OCI-LY7 (cell line): Measurements from ENCODE around the gene CHN2. TPM values are rescaled to one million over a fixed set of nuclear protein-coding genes. Genes with fewer than 3 reads are reported as not detected.

Experiments
- BruUV-seq: library from RNA; stranded (reverse); fragments of 400-500 nt; replicated peaks from 2 replicates; lab custom pipeline; 2021; lab: Mats Ljungman, UMichigan
- CTCF ChIA-PET: fragments of 300-600 bp; sonication (Branson Sonifier 250); formaldehyde crosslinking; loops from one replicate; lab custom pipeline; 2022; ENCODE audit warnings: antibody characterized with exemption; ENCODE audit not compliant: unreplicated experiment; lab: Charles Lee
- POLR2A ChIA-PET: fragments of 300-600 bp; sonication (Branson Sonifier 250); formaldehyde crosslinking; loops from one replicate; lab custom pipeline; 2022; ENCODE audit warnings: antibody characterized with exemption; lab: Charles Lee
- DNase-seq: peaks from one replicate; pipeline ENCODE4 v3.0.0-alpha.2; 2015; ENCODE audit warnings: low spot score
- H2AFZ ChIP-seq: fragments of 200-600 bp; sonication (generic), shearing (Covaris generic); 2 replicates; pipeline ENCODE4 v1.6.1; 2014; ENCODE audit warnings: mild to moderate bottlenecking, antibody characterized with exemption, low read length, moderate library complexity
- H3K27ac ChIP-seq: fragments of 200-600 bp; sonication (generic); 2 replicates; pipeline ENCODE4 v1.5.1; 2014; ENCODE audit warnings: mixed run types, low read depth, mild to moderate bottlenecking, moderate library complexity, low read length, inconsistent platforms; ENCODE audit not compliant: poor library complexity, severe bottlenecking
- H3K36me3 ChIP-seq: fragments of 200-600 bp; sonication (generic); 2 replicates; pipeline ENCODE4 v1.6.1; 2014; ENCODE audit warnings: mild to moderate bottlenecking, antibody characterized with exemption, low read length, moderate library complexity, mixed read lengths; ENCODE audit not compliant: insufficient read depth
- H3K4me1 ChIP-seq: fragments of 200-600 bp; sonication (generic); 2 replicates; pipeline ENCODE4 v1.5.1; 2014; ENCODE audit warnings: mild to moderate bottlenecking, low read length; ENCODE audit not compliant: insufficient read depth, poor library complexity, severe bottlenecking
- H3K4me2 ChIP-seq: fragments of 200-600 bp; sonication (generic); 2 replicates; pipeline ENCODE4 v1.6.1; 2014; ENCODE audit warnings: mild to moderate bottlenecking, low read length
- H3K4me3 ChIP-seq: fragments of 200-600 bp; sonication (generic); 2 replicates; pipeline ENCODE4 v1.5.1; 2014; ENCODE audit warnings: mild to moderate bottlenecking, low read depth, low read length; ENCODE audit not compliant: poor library complexity, severe bottlenecking
- H3K79me2 ChIP-seq: fragments of 200-600 bp; sonication (generic); 2 replicates; pipeline ENCODE4 v1.6.1; 2016; ENCODE audit warnings: low read depth, mild to moderate bottlenecking, low read length, moderate library complexity, mixed read lengths; ENCODE audit not compliant: insufficient read depth
- H3K9me2 ChIP-seq: fragments of 200-600 bp; sonication (generic); 2 replicates; pipeline ENCODE4 v1.6.1; 2016; ENCODE audit warnings: mild to moderate bottlenecking, low read length, mixed read lengths; ENCODE audit not compliant: insufficient read depth
- H3K9me3 ChIP-seq: fragments of 200-600 bp; sonication (generic); 2 replicates; pipeline ENCODE4 v1.6.1; 2014; ENCODE audit warnings: mild to moderate bottlenecking, mixed run types, low read length, mixed read lengths
- H4K20me1 ChIP-seq: fragments of 200-600 bp; sonication (generic); 2 replicates; pipeline ENCODE4 v1.6.1; 2014; ENCODE audit warnings: mild to moderate bottlenecking, antibody characterized with exemption, low read length, moderate library complexity, mixed read lengths; ENCODE audit not compliant: insufficient read depth
- EZH2phosphoT487 ChIP-seq: fragments of 200-600 bp; sonication (generic); IDR thresholded peaks from 2 replicates; pipeline ENCODE4 v1.6.1; 2018; ENCODE audit warnings: low read depth, borderline replicate concordance, mild to moderate bottlenecking, mixed run types, antibody characterized with exemption, low read length, moderate library complexity, mixed read lengths
- intact Hi-C: fragments of 100-400 bp; cut with micrococcal nuclease; formaldehyde crosslinking; loops from one replicate; pipeline ENCODE4 v1.10.0; 2022; ENCODE audit not compliant: unreplicated experiment
- total RNA-seq, 2 experiments: library from RNA; depleted of rRNA in 1 of 2; stranded (reverse); fragments of >200 nt in 1 of 2; shearing (Covaris generic) in 1 of 2; gene quantifications; 2 replicates each; pipeline ENCODE4 v1.2.3, GENCODE V29; 2014 to 2022
- TF ChIP-seq, protein P1 (sequence below): fragments of 200-600 bp; sonication (generic); conservative IDR thresholded peaks from 2 replicates; pipeline ENCODE4 v1.5.1; 2014; ENCODE audit warnings: mild to moderate bottlenecking, antibody characterized with exemption, low read length, moderate library complexity, mixed read lengths

The CHN2 gene
- total RNA-seq, 2 experiments from 2014 or later: not detected

DNA sequence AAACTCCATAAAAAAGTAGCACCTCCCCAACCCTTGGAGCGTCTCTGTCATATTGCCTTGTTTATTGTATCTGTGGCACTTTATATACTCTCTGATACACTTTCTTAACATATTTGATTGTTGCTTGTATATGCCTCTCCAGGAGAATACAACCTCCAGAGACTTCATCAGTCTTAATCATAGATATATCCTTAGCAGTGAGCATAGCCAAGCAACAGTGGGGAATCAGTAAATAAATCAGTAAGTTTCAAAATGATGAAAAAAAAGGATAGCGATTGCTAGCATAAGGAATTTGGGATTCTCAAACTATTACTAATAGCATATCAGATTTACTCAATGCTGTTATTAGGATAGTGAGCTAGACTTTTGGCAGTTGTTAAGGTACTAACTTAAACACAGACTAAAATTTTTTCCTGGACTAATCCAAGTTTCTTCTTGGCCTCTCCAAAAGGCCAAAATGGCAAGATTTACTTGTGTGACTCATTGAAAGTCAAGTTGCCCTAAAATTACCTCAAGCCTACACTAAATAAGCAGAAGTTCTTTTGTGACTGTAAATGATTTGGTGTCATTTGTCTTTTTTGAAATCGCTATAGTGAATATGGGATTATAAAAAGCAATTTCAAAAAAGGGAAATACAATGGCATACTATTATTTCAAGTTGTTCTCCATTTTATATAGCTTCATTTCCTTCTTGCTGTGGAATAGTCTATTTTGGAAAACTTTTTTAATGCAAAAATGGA lies 177.9 kb downstream of the CHN2 start:
- Histone ChIP-seq H3K9me3 (no peaks in the 10 kb centered on the region), H3K79me2 (no peaks in the 10 kb centered on the region), H3K27ac (no peak overlapping the region), H3K36me3 (no peaks in the 10 kb centered on the region), H2AFZ (no peak overlapping the region), H3K4me2 (no peak overlapping the region), H3K4me3 (no peak overlapping the region), H4K20me1 (no peaks in the 10 kb centered on the region), H3K9me2 (no peaks in the 10 kb centered on the region), H3K4me1 (no peaks in the 10 kb centered on the region)
- intact Hi-C loops: no loop called here
- TF ChIP-seq, protein P1, sequence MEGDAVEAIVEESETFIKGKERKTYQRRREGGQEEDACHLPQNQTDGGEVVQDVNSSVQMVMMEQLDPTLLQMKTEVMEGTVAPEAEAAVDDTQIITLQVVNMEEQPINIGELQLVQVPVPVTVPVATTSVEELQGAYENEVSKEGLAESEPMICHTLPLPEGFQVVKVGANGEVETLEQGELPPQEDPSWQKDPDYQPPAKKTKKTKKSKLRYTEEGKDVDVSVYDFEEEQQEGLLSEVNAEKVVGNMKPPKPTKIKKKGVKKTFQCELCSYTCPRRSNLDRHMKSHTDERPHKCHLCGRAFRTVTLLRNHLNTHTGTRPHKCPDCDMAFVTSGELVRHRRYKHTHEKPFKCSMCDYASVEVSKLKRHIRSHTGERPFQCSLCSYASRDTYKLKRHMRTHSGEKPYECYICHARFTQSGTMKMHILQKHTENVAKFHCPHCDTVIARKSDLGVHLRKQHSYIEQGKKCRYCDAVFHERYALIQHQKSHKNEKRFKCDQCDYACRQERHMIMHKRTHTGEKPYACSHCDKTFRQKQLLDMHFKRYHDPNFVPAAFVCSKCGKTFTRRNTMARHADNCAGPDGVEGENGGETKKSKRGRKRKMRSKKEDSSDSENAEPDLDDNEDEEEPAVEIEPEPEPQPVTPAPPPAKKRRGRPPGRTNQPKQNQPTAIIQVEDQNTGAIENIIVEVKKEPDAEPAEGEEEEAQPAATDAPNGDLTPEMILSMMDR: no peak
- TF ChIP-seq EZH2phosphoT487: no peak
- BruUV-seq: no TSS peak
- ChIA-PET CTCF (no interaction called here), POLR2A (interaction anchor here (0.5 kb wide), 1 partner anchor 1875 kb away, joined by 3 read pairs; no protein-coding TSS in a partner anchor)
- DNase-seq: no peak

DNA sequence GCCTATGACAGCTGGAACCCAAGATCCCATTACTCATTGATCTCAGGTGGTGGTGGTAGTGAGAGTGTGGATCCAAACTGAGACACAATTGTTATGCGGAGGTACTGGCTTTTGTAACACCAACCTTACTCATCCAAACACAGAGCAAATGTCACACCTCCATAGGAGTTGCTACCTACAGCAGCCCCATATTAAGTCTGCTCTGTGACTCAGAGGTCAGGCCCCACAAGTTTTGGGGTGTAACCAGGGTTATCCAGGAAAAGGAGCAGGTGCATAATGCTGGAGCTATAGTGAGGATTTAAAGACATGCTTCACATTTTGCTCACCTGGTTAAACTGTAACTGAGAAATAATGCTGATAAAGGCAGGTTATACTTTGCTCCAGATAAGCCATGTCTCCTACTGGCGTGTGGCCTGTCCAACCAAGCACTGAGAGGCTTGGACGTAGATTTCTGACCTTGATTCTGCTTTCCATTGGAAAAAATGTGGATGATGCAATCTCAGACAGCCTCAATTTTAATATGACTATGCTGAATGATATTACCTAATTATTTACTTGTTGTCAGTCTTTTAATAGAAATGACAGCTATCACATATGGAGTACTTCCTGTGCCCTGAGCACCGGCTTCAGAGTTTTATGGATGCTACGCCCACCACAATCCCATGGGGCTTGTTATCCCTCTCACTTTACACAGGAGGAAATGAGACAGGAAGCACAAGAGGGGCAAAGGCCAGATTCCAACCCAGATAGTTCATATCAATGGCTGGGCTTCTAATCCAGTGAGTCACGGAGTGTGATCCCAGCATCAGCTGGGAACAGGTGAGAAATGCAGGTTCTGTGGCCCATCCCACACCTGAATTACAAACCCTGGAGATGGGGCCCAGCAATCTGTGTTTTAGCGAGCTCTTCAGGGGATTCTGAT lies 181.3 kb downstream of the CHN2 start:
- intact Hi-C loops: no loop called here
- no peak overlapping the region for H2AFZ ChIP-seq
- no peaks in the 10 kb centered on the region for H3K9me2 ChIP-seq
- no peaks in the 10 kb centered on the region for H3K36me3 ChIP-seq
- H3K4me3 ChIP-seq: no peak overlapping the region
- TF ChIP-seq EZH2phosphoT487: no peak
- TF ChIP-seq, protein P1: no peak
- no peaks in the 10 kb centered on the region for H3K79me2 ChIP-seq
- ChIA-PET POLR2A (no interaction called here), CTCF (no interaction called here)
- H4K20me1 ChIP-seq: no peaks in the 10 kb centered on the region
- no peaks in the 10 kb centered on the region for H3K9me3 ChIP-seq
- DNase-seq: no peak
- no peaks in the 10 kb centered on the region for H3K4me1 ChIP-seq
- no peak overlapping the region for H3K27ac ChIP-seq
- no TSS peak for BruUV-seq
- H3K4me2 ChIP-seq: no peak overlapping the region
